Neural crest cell (in vitro differentiated cells): Measurements from ENCODE around the gene TBC1D20. TPM values are rescaled to one million over a fixed set of nuclear protein-coding genes. Genes with fewer than 3 reads are reported as not detected.

ENCODE experiments used
- DNase-seq: peaks from one replicate; pipeline ENCODE4 v3.0.0; 2021; ENCODE audit warnings: low read depth, mixed read lengths, low spot score
- H3K27ac Mint-ChIP-seq: one replicate; pipeline ENCODE4 v1.8.0; 2021; ENCODE audit warnings: mild to moderate bottlenecking, mixed read lengths; ENCODE audit not compliant: unreplicated experiment
- H3K27me3 Mint-ChIP-seq: 2 replicates; pipeline ENCODE4 v1.8.0; 2021; ENCODE audit warnings: low read depth, mild to moderate bottlenecking, mixed read lengths
- H3K36me3 Mint-ChIP-seq: 2 replicates; pipeline ENCODE4 v1.8.0; 2021; ENCODE audit warnings: low read depth, mild to moderate bottlenecking, mixed read lengths
- H3K4me1 Mint-ChIP-seq: 2 replicates; pipeline ENCODE4 v1.8.0; 2021; ENCODE audit warnings: mixed read lengths
- H3K4me3 Mint-ChIP-seq: one replicate; pipeline ENCODE4 v1.8.0; 2021; ENCODE audit warnings: mild to moderate bottlenecking, mixed read lengths
- H3K9me3 Mint-ChIP-seq: 2 replicates; pipeline ENCODE4 v1.8.0; 2021; ENCODE audit warnings: mixed read lengths
- CTCF ChIP-seq: fragments of 200-600 bp; sonication (generic); conservative IDR thresholded peaks from 2 replicates; pipeline ENCODE4 v1.5.0; 2021; ENCODE audit warnings: antibody characterized with exemption, mild to moderate bottlenecking
- total RNA-seq: library from RNA; stranded (reverse); gene quantifications from 2 replicates; pipeline ENCODE4 v1.2.1, GENCODE V29; 2021

Gene TBC1D20
- total RNA-seq, 1 donor from 2014 or later = 30.4 TPM

GRCh38 chr20:444117-444516, 18.2 kb downstream of the TBC1D20 start:
- Mint-ChIP-seq H3K27me3 (no peaks in the 10 kb centered on the region), H3K4me3 (no peak overlapping the region), H3K36me3 (peaks cover 10% of the 10 kb centered on the region), H3K4me1 (peaks cover 16% of the 10 kb centered on the region), H3K27ac (no peak overlapping the region), H3K9me3 (no peaks in the 10 kb centered on the region)
- TF ChIP-seq CTCF = no peak
- no peak for DNase-seq

GRCh38 chr20:443223-443775, 19.0 kb downstream of the TBC1D20 start:
- Mint-ChIP-seq H3K27ac (no peak overlapping the region), H3K9me3 (no peaks in the 10 kb centered on the region), H3K36me3 (peaks cover 13% of the 10 kb centered on the region), H3K4me3 (no peak overlapping the region), H3K4me1 (peaks cover 16% of the 10 kb centered on the region), H3K27me3 (no peaks in the 10 kb centered on the region)
- no peak for TF ChIP-seq CTCF
- DNase-seq = no peak

GRCh38 chr20:440636-441035, 21.7 kb downstream of the TBC1D20 start:
- Mint-ChIP-seq H3K9me3 (no peaks in the 10 kb centered on the region), H3K4me3 (no peak overlapping the region), H3K4me1 (peaks cover 15% of the 10 kb centered on the region), H3K27ac (no peak overlapping the region), H3K36me3 (peaks cover 17% of the 10 kb centered on the region), H3K27me3 (no peaks in the 10 kb centered on the region)
- no peak for DNase-seq
- TF ChIP-seq CTCF = no peak

GRCh38 chr20:440148-440547, 22.2 kb downstream of the TBC1D20 start:
- H3K4me3 Mint-ChIP-seq = no peak overlapping the region
- no peak for TF ChIP-seq CTCF
- no peaks in the 10 kb centered on the region for H3K27me3 Mint-ChIP-seq
- peaks cover 10% of the 10 kb centered on the region for H3K4me1 Mint-ChIP-seq
- H3K36me3 Mint-ChIP-seq = peaks cover 17% of the 10 kb centered on the region
- no peaks in the 10 kb centered on the region for H3K9me3 Mint-ChIP-seq
- no peak overlapping the region for H3K27ac Mint-ChIP-seq
- DNase-seq = no peak

- H3K4me1 Mint-ChIP-seq = peaks cover 6% of the 10 kb centered on the region
- H3K4me3 Mint-ChIP-seq = no peak overlapping the region
- TF ChIP-seq CTCF = no peak
- no peaks in the 10 kb centered on the region for H3K9me3 Mint-ChIP-seq
- DNase-seq = no peak
- peaks cover 17% of the 10 kb centered on the region for H3K36me3 Mint-ChIP-seq
- H3K27me3 Mint-ChIP-seq = no peaks in the 10 kb centered on the region
- H3K27ac Mint-ChIP-seq = no peak overlapping the region
These were observed 23.5 kb downstream of the TBC1D20 start for GRCh38 chr20:438571-439469.
